Measurements from ENCODE around the gene KDM2A. TPM values are rescaled to one million over a fixed set of nuclear protein-coding genes. Genes with fewer than 3 reads are reported as not detected.

KDM2A gene
- total RNA-seq, 4 donors from 2014 or later = 48.2 to 94.9 (median 73.5) TPM

- Histone ChIP-seq H3K36me3 (no peaks in the 10 kb centered on the region), H3K27me3 (no peaks in the 10 kb centered on the region), H3K4me1 (no peaks in the 10 kb centered on the region), H3K4me3 (no peak overlapping the region), H3K27ac (no peak overlapping the region), H3K9me3 (no peaks in the 10 kb centered on the region)
- TF ChIP-seq POLR2A (IDR thresholded peaks at IDR 0.05) = no peak
- DNase-seq = no peak
- intact Hi-C loops (cut with DNase I; ENCODE audit: low total_unique reads) = no loop called here
These were observed 58.6 kb downstream of the KDM2A start for GRCh38 chr11:67177399-67178281.

- H3K4me1 ChIP-seq = no peaks in the 10 kb centered on the region
- H3K27me3 ChIP-seq = no peaks in the 10 kb centered on the region
- H3K27ac ChIP-seq = no peak overlapping the region
- no peak for DNase-seq
- H3K36me3 ChIP-seq = no peaks in the 10 kb centered on the region
- no peak for TF ChIP-seq POLR2A (IDR thresholded peaks at IDR 0.05)
- H3K9me3 ChIP-seq = no peaks in the 10 kb centered on the region
- no peak overlapping the region for H3K4me3 ChIP-seq
- intact Hi-C loops (cut with DNase I; ENCODE audit: low total_unique reads) = no loop called here
These were observed 59.4 kb downstream of the KDM2A start for GRCh38 chr11:67178421-67178820.

GRCh38 chr11:67178878-67179277 is 59.8 kb downstream of the KDM2A start:
- H3K4me1 ChIP-seq = no peaks in the 10 kb centered on the region

GRCh38 chr11:67179892-67180490 is 60.9 kb downstream of the KDM2A start:
- no peaks in the 10 kb centered on the region for H3K4me1 ChIP-seq
- no peaks in the 10 kb centered on the region for H3K9me3 ChIP-seq
- no peak for DNase-seq
- intact Hi-C loops (cut with DNase I; ENCODE audit: low total_unique reads) = no loop called here
- no peak for TF ChIP-seq CTCF (IDR thresholded peaks at IDR 0.05)
- no peak overlapping the region for H3K27ac ChIP-seq
- no peaks in the 10 kb centered on the region for H3K36me3 ChIP-seq
- H3K4me3 ChIP-seq = no peak overlapping the region
- H3K27me3 ChIP-seq = no peaks in the 10 kb centered on the region

More at GRCh38 chr11:67178878-67179277, 59.8 kb downstream of the KDM2A start:
- Histone ChIP-seq H3K27me3 (no peaks in the 10 kb centered on the region), H3K36me3 (no peaks in the 10 kb centered on the region), H3K4me3 (no peak overlapping the region), H3K27ac (no peak overlapping the region), H3K9me3 (no peaks in the 10 kb centered on the region)
- intact Hi-C loops (cut with DNase I; ENCODE audit: low total_unique reads) = no loop called here
- no peak for DNase-seq
- no peak for TF ChIP-seq POLR2A (IDR thresholded peaks at IDR 0.05)
- TF ChIP-seq CTCF (IDR thresholded peaks at IDR 0.05) = no peak

- H3K36me3 ChIP-seq = no peaks in the 10 kb centered on the region
These were observed 75.0 kb downstream of the KDM2A start for GRCh38 chr11:67194096-67194495.

More at GRCh38 chr11:67194096-67194495, 75.0 kb downstream of the KDM2A start:
- Histone ChIP-seq H3K4me3 (no peak overlapping the region), H3K27ac (no peak overlapping the region), H3K27me3 (no peaks in the 10 kb centered on the region), H3K9me3 (no peaks in the 10 kb centered on the region), H3K4me1 (no peaks in the 10 kb centered on the region)
- no peak for DNase-seq
- intact Hi-C loops (cut with DNase I; ENCODE audit: low total_unique reads) = no loop called here
- TF ChIP-seq POLR2A (IDR thresholded peaks at IDR 0.05) = no peak
- no peak for TF ChIP-seq CTCF (IDR thresholded peaks at IDR 0.05)

All from uterus (tissue), 4 donors.